Calu3 (cell line): ENCODE data around the gene SSUH2. TPM values are rescaled to one million over a fixed set of nuclear protein-coding genes. Genes with fewer than 3 reads are reported as not detected.

ENCODE experiments used
- BruUV-seq: library from RNA; stranded (reverse); fragments of 400-500 nt; replicated peaks from 2 replicates; lab custom pipeline; 2021; lab: Mats Ljungman, UMichigan
- CTCF ChIA-PET: fragments of 300-600 bp; sonication (Branson Sonifier 250); formaldehyde crosslinking; loops from one replicate; lab custom pipeline; 2022; ENCODE audit warnings: antibody characterized with exemption; lab: Charles Lee
- DNase-seq: peaks from one replicate; pipeline ENCODE4 v3.0.0; 2022
- H3K27ac Mint-ChIP-seq: one replicate; pipeline ENCODE4 v1.8.0; 2022; ENCODE audit warnings: mixed read lengths; ENCODE audit not compliant: unreplicated experiment
- H3K27me3 Mint-ChIP-seq: one replicate; pipeline ENCODE4 v1.8.0; 2022; ENCODE audit warnings: mixed read lengths; ENCODE audit not compliant: unreplicated experiment
- H3K36me3 Mint-ChIP-seq: one replicate; pipeline ENCODE4 v1.8.0; 2022; ENCODE audit warnings: mild to moderate bottlenecking, moderate library complexity, mixed read lengths; ENCODE audit not compliant: insufficient read depth, unreplicated experiment
- H3K4me1 Mint-ChIP-seq: one replicate; pipeline ENCODE4 v1.8.0; 2022; ENCODE audit warnings: mild to moderate bottlenecking, low read depth, mixed read lengths; ENCODE audit not compliant: unreplicated experiment
- H3K4me3 Mint-ChIP-seq: one replicate; pipeline ENCODE4 v1.8.0; 2022; ENCODE audit warnings: mild to moderate bottlenecking, low read depth, moderate library complexity, mixed read lengths; ENCODE audit not compliant: unreplicated experiment
- H3K9me3 Mint-ChIP-seq: one replicate; pipeline ENCODE4 v1.8.0; 2022; ENCODE audit warnings: low read depth, mixed read lengths; ENCODE audit not compliant: unreplicated experiment
- CTCF ChIP-seq: fragments of 200-600 bp; IDR thresholded peaks from one replicate; pipeline ENCODE4 v1.8.0; 2022; ENCODE audit warnings: antibody characterized with exemption; ENCODE audit not compliant: unreplicated experiment
- intact Hi-C: fragments of 100-400 bp; cut with micrococcal nuclease; formaldehyde crosslinking; loops from one replicate; pipeline ENCODE4 v1.10.0; 2022; ENCODE audit not compliant: unreplicated experiment
- total RNA-seq: library from RNA; stranded (reverse); gene quantifications from 2 replicates; pipeline ENCODE4 v1.2.3, GENCODE V29; 2022

The SSUH2 gene
- total RNA-seq, 1 experiment from 2014 or later: not detected

- peak overlapping the region; percentile 75 for H3K27ac Mint-ChIP-seq
- no TSS peak for BruUV-seq
- peaks cover 8% of the 10 kb centered on the region for H3K36me3 Mint-ChIP-seq
- DNase-seq: no peak
- intact Hi-C loops: no loop called here
- CTCF ChIA-PET: interaction anchor here (1.4 kb wide), 1 partner anchor 175 kb away, joined by 4 read pairs; no protein-coding TSS in a partner anchor
- no peak for TF ChIP-seq CTCF
- H3K9me3 Mint-ChIP-seq: no peaks in the 10 kb centered on the region
- peaks cover 25% of the 10 kb centered on the region for H3K4me1 Mint-ChIP-seq
- no peaks in the 10 kb centered on the region for H3K27me3 Mint-ChIP-seq
- H3K4me3 Mint-ChIP-seq: no peak overlapping the region
These were observed 25.6 kb downstream of the SSUH2 start for GRCh38 chr3:8618950-8619349.

DNA sequence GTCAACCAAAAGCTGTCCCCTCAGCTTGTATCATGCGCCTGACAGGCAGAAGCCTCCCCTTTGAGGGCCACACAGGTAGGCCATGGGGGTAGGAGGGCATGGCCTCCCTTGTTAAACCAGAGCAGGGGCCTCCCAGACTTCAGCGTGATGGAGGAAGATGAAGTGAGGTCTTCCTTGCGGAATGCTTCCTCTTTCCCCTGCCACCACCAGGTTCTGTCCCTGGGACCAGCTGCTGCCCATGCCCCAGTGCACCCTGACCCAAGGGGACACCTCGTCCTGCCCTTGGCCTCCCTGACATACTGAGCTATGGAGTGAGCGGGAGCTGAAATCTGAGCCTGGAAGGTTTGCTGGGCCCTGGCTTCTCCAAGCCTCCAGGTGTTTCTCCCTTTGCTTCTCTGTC is 26.7 kb downstream of the SSUH2 start:
- no TSS peak for BruUV-seq
- intact Hi-C loops: no loop called here
- Mint-ChIP-seq H3K27ac (no peak overlapping the region), H3K27me3 (no peaks in the 10 kb centered on the region), H3K4me3 (no peak overlapping the region), H3K4me1 (peaks cover 20% of the 10 kb centered on the region), H3K9me3 (no peaks in the 10 kb centered on the region), H3K36me3 (peaks cover 8% of the 10 kb centered on the region)
- CTCF ChIA-PET: no interaction called here
- DNase-seq: no peak
- TF ChIP-seq CTCF: no peak

DNA sequence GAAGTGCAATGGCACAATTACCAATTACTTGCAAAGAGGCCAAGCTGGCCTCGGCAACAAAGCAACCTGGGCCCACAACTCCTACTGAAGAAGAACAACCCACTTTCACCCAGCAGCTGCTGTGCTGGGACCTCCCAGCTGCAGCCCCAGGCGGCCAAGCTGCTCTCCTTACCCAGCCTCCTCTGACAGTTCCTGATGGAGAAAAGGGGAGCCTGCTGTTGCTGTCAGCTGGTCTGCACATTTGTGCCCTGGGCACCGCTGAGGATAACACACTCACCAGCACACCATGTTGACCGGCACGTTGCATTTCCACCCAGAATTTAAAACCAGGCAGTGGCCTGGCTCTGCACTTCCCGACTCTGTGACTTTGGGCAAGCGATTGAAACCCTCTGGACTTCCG is 33.6 kb downstream of the SSUH2 start:
- intact Hi-C loops: no loop called here
- CTCF ChIA-PET: no interaction called here

GRCh38 chr3:8608791-8609467 is 35.7 kb downstream of the SSUH2 start:
- H3K36me3 Mint-ChIP-seq: no peaks in the 10 kb centered on the region
- intact Hi-C loops: no loop called here
- TF ChIP-seq CTCF: no peak
- H3K4me3 Mint-ChIP-seq: no peak overlapping the region
- H3K27ac Mint-ChIP-seq: no peak overlapping the region
- H3K27me3 Mint-ChIP-seq: no peaks in the 10 kb centered on the region
- no peaks in the 10 kb centered on the region for H3K4me1 Mint-ChIP-seq
- CTCF ChIA-PET: no interaction called here
- DNase-seq: no peak
- no peaks in the 10 kb centered on the region for H3K9me3 Mint-ChIP-seq
- no TSS peak for BruUV-seq

More for the DNA sequence above, 33.6 kb downstream of the SSUH2 start:
- Mint-ChIP-seq H3K27me3 (no peaks in the 10 kb centered on the region), H3K36me3 (no peaks in the 10 kb centered on the region), H3K27ac (no peak overlapping the region), H3K4me3 (no peak overlapping the region), H3K4me1 (no peaks in the 10 kb centered on the region), H3K9me3 (no peaks in the 10 kb centered on the region)
- no peak for DNase-seq
- BruUV-seq: no TSS peak
- no peak for TF ChIP-seq CTCF
